ENCODE data around the gene USP47. TPM values are rescaled to one million over a fixed set of nuclear protein-coding genes. Genes with fewer than 3 reads are reported as not detected.

Gene USP47
- total RNA-seq, 1 experiment from 2014 or later = 45.2 TPM

- Histone ChIP-seq H3K9me3 (ENCODE audit: low read length) (no peaks in the 10 kb centered on the region), H3K4me3 (ENCODE audit: low read length) (peak overlapping the region; percentile 95; the same call in 1 of the 2 replicates), H3K4me1 (ENCODE audit: insufficient read depth, low read length) (peaks cover 40% of the 10 kb centered on the region), H3K9ac (ENCODE audit: low read length) (no peak overlapping the region), H3K9me2 (replicated peaks; ENCODE audit: low read length) (no peaks in the 10 kb centered on the region), H3F3A (ENCODE audit: low read length, unreplicated experiment) (no peaks in the 10 kb centered on the region), H3K79me2 (ENCODE audit: low read length) (peaks cover 83% of the 10 kb centered on the region), H3K36me3 (ENCODE audit: low read depth, low read length) (no peaks in the 10 kb centered on the region), H3K27me3 (ENCODE audit: low read length) (no peaks in the 10 kb centered on the region), H4K20me1 (ENCODE audit: low read length) (peaks cover 47% of the 10 kb centered on the region), H3K4me2 (ENCODE audit: low read length) (peak overlapping the region; percentile 92), H2AFZ (ENCODE audit: low read length) (no peak overlapping the region), H3K27ac (ENCODE audit: low read length) (0 out of 2 replicates have a peak overlapping the region, but pooled peaks have one; percentile 9)
- BruUV-seq (replicated peaks) = no TSS peak
- no peak for ATAC-seq
- POLR2A ChIA-PET (ENCODE audit: unreplicated experiment) = no interaction called here
- CTCF ChIA-PET = no interaction called here
- DNase-seq = peak; percentile 85
- intact Hi-C loops (cut with micrococcal nuclease) = loop anchor here (5.0 kb wide), 1 partner anchor 52 kb away; no protein-coding TSS in a partner anchor
- TF ChIP-seq CTCF (conservative IDR thresholded peaks at IDR 0.05; ENCODE audit: low read depth, low read length) = no peak
- no peak for TF ChIP-seq EZH2phosphoT487 (IDR thresholded peaks at IDR 0.05; ENCODE audit: borderline replicate concordance, low read length)
- TF ChIP-seq EZH2 (IDR thresholded peaks at IDR 0.05; ENCODE audit: low read length, unreplicated experiment) = no peak
Observed at GRCh38 chr11:11845071-11845470, 3.3 kb downstream of the USP47 start.

GRCh38 chr11:11845551-11845950 is 3.8 kb downstream of the USP47 start:
- Histone ChIP-seq H3K27me3 (ENCODE audit: low read length) (no peaks in the 10 kb centered on the region), H4K20me1 (ENCODE audit: low read length) (peaks cover 50% of the 10 kb centered on the region), H3K4me1 (ENCODE audit: insufficient read depth, low read length) (peaks cover 40% of the 10 kb centered on the region), H3K4me3 (ENCODE audit: low read length) (peak overlapping the region; percentile 12), H3K27ac (ENCODE audit: low read length) (no peak overlapping the region), H3K9ac (ENCODE audit: low read length) (no peak overlapping the region), H3F3A (ENCODE audit: low read length, unreplicated experiment) (no peaks in the 10 kb centered on the region), H3K9me3 (ENCODE audit: low read length) (no peaks in the 10 kb centered on the region), H3K9me2 (replicated peaks; ENCODE audit: low read length) (no peaks in the 10 kb centered on the region), H3K36me3 (ENCODE audit: low read depth, low read length) (no peaks in the 10 kb centered on the region), H3K79me2 (ENCODE audit: low read length) (peaks cover 88% of the 10 kb centered on the region), H3K4me2 (ENCODE audit: low read length) (peak overlapping the region; percentile 92), H2AFZ (ENCODE audit: low read length) (no peak overlapping the region)
- DNase-seq = peak; percentile 25
- TF ChIP-seq EZH2 (IDR thresholded peaks at IDR 0.05; ENCODE audit: low read length, unreplicated experiment) = no peak
- no peak for TF ChIP-seq EZH2phosphoT487 (IDR thresholded peaks at IDR 0.05; ENCODE audit: borderline replicate concordance, low read length)
- TF ChIP-seq CTCF (conservative IDR thresholded peaks at IDR 0.05; ENCODE audit: low read depth, low read length) = no peak
- BruUV-seq (replicated peaks) = no TSS peak
- ChIA-PET CTCF (no interaction called here), POLR2A (ENCODE audit: unreplicated experiment) (no interaction called here)
- intact Hi-C loops (cut with micrococcal nuclease) = loop anchor here (5.0 kb wide), 1 partner anchor 52 kb away; no protein-coding TSS in a partner anchor
- no peak for ATAC-seq

GRCh38 chr11:11847082-11847481 is 5.3 kb downstream of the USP47 start:
- Histone ChIP-seq H3K27ac (ENCODE audit: low read length) (no peak overlapping the region), H3K27me3 (ENCODE audit: low read length) (no peaks in the 10 kb centered on the region), H3K4me2 (ENCODE audit: low read length) (no peak overlapping the region), H3F3A (ENCODE audit: low read length, unreplicated experiment) (no peaks in the 10 kb centered on the region), H3K36me3 (ENCODE audit: low read depth, low read length) (no peaks in the 10 kb centered on the region), H3K9me3 (ENCODE audit: low read length) (no peaks in the 10 kb centered on the region), H3K4me1 (ENCODE audit: insufficient read depth, low read length) (peaks cover 34% of the 10 kb centered on the region), H4K20me1 (ENCODE audit: low read length) (peaks cover 57% of the 10 kb centered on the region), H3K9me2 (replicated peaks; ENCODE audit: low read length) (no peaks in the 10 kb centered on the region), H2AFZ (ENCODE audit: low read length) (no peak overlapping the region), H3K9ac (ENCODE audit: low read length) (no peak overlapping the region), H3K4me3 (ENCODE audit: low read length) (no peak overlapping the region), H3K79me2 (ENCODE audit: low read length) (peaks cover 100% of the 10 kb centered on the region)
- ATAC-seq (no peak), DNase-seq (no peak)
- POLR2A ChIA-PET (ENCODE audit: unreplicated experiment) = interaction anchor here (0.6 kb wide), 1 partner anchor 48 kb away, joined by 11 read pairs; no protein-coding TSS in a partner anchor
- intact Hi-C loops (cut with micrococcal nuclease) = loop anchor here (5.0 kb wide), 1 partner anchor 50 kb away; no protein-coding TSS in a partner anchor
- BruUV-seq (replicated peaks) = no TSS peak
- TF ChIP-seq EZH2 (IDR thresholded peaks at IDR 0.05; ENCODE audit: low read length, unreplicated experiment) = no peak
- TF ChIP-seq EZH2phosphoT487 (IDR thresholded peaks at IDR 0.05; ENCODE audit: borderline replicate concordance, low read length) = no peak
- TF ChIP-seq CTCF (conservative IDR thresholded peaks at IDR 0.05; ENCODE audit: low read depth, low read length) = no peak
- CTCF ChIA-PET = no interaction called here

All from PC-3 (cell line).